ENCODE measurements around the gene NHEJ1. TPM values are rescaled to one million over a fixed set of nuclear protein-coding genes. Genes with fewer than 3 reads are reported as not detected.

The NHEJ1 gene
- total and polyA plus RNA-seq, 9 of the 15 experiments (the other 6 are each of a cell fraction or from before 2014, with no cell fraction given) = 9.0 to 23.7 (median 13.9) TPM

DNA sequence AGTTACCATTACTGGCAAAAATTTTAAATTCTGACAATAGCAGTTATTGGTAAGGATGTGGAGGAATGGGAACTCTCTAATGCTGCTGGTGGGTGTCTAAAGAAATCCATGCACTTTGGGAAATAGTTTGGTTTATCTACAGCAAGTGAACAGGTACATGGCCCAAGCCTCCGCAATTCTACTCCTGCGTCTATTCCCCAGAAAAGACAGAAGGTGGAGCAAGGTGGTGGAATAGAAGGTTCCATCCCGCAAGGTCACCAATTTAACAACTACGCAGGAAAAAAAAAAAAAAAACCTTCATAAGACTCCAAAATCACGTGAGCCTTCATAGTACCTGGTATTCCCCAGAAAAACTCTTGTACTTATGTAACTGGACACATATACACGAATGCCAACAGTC lies 125.8 kb downstream of the NHEJ1 start:
- ATAC-seq (no peak), FAIRE-seq (no peak), DNase-seq (ENCODE audit: extremely low read depth in 1 of 4, low spot score in 3 of 4) (no peak)
- Histone ChIP-seq H3K4me2 (ENCODE audit: insufficient read depth, low read length) (no peak overlapping the region), H3K9ac (ENCODE audit: insufficient read depth in 1 of 2, low read depth in 2 of 2, low read length in 2 of 2) (no peak overlapping the region), H3K36me3 (ENCODE audit: control insufficient read depth, insufficient read depth, low read length) (no peaks in the 10 kb centered on the region), H3K79me2 (ENCODE audit: control insufficient read depth, insufficient read depth, low read length) (no peaks in the 10 kb centered on the region), H3K4me3 (no peak overlapping the region), H3K9me3 (replicated peaks; ENCODE audit: control insufficient read depth, insufficient read depth, low read depth, low read length) (no peaks in the 10 kb centered on the region), H3K27me3 (ENCODE audit: control insufficient read depth in 2 of 2, insufficient read depth in 2 of 2, low read length in 2 of 2) (peaks cover 5 to 41% of the 10 kb centered on the region in 2 experiments; a peak in 4 of 5 replicates), H3K9me1 (ENCODE audit: control insufficient read depth, insufficient read depth, low read length) (no peaks in the 10 kb centered on the region), H4K20me1 (replicated peaks; ENCODE audit: control insufficient read depth, insufficient read depth, low read length) (no peaks in the 10 kb centered on the region), H3K4me1 (replicated peaks in 1 of 2; ENCODE audit: control insufficient read depth in 2 of 2, insufficient read depth in 2 of 2, low read length in 2 of 2) (peaks cover 0 to 4% of the 10 kb centered on the region in 2 experiments; a peak in 1 of 5 replicates), H2AFZ (ENCODE audit: low read depth, low read length) (no peak overlapping the region), H3K27ac (ENCODE audit: extremely low read depth, low read depth, low read length) (no peak overlapping the region)
- POLR2A ChIA-PET = no interaction called here
- BruUV-seq (replicated peaks) = no TSS peak
- intact Hi-C loops (cut with micrococcal nuclease) = no loop called here
- CTCF ChIA-PET (ENCODE audit: low intra/inter-chr PET ratio) = no interaction called here
- TF ChIP-seq PURB (CRISPR knock-in tag; IDR thresholded peaks at IDR 0.05; ENCODE audit: low read depth) (no peak), HNRNPLL (IDR thresholded peaks at IDR 0.05; ENCODE audit: low read depth, low read length, poor library complexity, severe bottlenecking) (peak; percentile 31)
- WGBS (ENCODE audit: insufficient coverage, low coverage, missing lambda C conversion rate) = 3% methylated on average over 5 of the region's 6 CpGs
- in situ Hi-C loops (cut with MboI) = no loop called here

DNA sequence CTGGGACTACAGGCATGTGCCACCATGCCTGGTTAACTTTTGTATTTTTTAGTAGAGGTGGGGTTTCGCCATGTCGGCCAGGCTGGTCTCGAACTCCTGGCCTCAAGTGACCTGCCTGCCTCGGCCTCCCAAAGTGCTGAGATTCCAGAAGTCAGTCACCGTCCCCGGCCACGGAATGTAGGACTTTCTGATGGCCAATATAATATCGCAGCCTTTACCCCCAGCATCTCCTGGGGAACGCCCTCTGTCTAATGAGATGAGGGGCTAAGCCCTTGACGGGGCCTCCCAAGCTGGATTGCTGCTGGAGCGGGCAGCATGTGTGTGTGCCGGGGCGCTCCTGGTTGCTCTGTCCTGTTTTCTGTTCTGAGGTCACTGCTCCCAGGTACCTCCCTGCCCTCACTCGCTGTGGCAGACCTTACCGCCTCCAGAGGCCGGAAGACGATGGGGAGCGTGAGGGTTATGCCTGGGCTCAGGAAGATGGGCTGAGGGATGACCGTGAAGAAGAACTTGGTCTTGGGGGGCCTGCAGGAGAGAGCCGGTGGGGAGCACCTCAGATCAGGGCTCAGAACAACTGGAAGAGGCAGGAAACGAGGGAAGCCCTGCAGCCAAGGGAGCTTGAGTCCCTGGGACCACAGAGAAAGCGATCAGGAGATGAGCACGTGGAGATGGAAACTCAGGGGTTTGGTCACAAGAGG lies 128.4 kb downstream of the NHEJ1 start:
- Histone ChIP-seq H3K27me3 (ENCODE audit: control insufficient read depth in 2 of 2, insufficient read depth in 2 of 2, low read length in 2 of 2) (peaks cover 5 to 46% of the 10 kb centered on the region in 2 experiments; a peak in 4 of 5 replicates), H3K36me3 (ENCODE audit: control insufficient read depth, insufficient read depth, low read length) (no peaks in the 10 kb centered on the region), H3K4me2 (ENCODE audit: insufficient read depth, low read length) (no peak overlapping the region), H2AFZ (ENCODE audit: low read depth, low read length) (no peak overlapping the region), H3K4me1 (replicated peaks in 1 of 2; ENCODE audit: control insufficient read depth in 2 of 2, insufficient read depth in 2 of 2, low read length in 2 of 2) (peaks cover 0 to 4% of the 10 kb centered on the region in 2 experiments; a peak in 1 of 5 replicates), H4K20me1 (replicated peaks; ENCODE audit: control insufficient read depth, insufficient read depth, low read length) (no peaks in the 10 kb centered on the region; the same call in 1 of the 2 replicates), H3K4me3 (no peak overlapping the region), H3K9me3 (replicated peaks; ENCODE audit: control insufficient read depth, insufficient read depth, low read depth, low read length) (no peaks in the 10 kb centered on the region), H3K9ac (ENCODE audit: insufficient read depth in 1 of 2, low read depth in 2 of 2, low read length in 2 of 2) (no peak overlapping the region), H3K79me2 (ENCODE audit: control insufficient read depth, insufficient read depth, low read length) (no peaks in the 10 kb centered on the region), H3K9me1 (ENCODE audit: control insufficient read depth, insufficient read depth, low read length) (no peaks in the 10 kb centered on the region), H3K27ac (ENCODE audit: extremely low read depth, low read depth, low read length) (no peak overlapping the region)
- POLR2A ChIA-PET = interaction anchor here (0.7 to 1.1 kb wide), 2 partner anchors 10 to 14 kb away, joined by 3 read pairs; no protein-coding TSS in a partner anchor
- in situ Hi-C loops (cut with MboI) (no loop called here), intact Hi-C loops (cut with micrococcal nuclease) (no loop called here)
- ATAC-seq = no peak
- WGBS (ENCODE audit: insufficient coverage, low coverage, missing lambda C conversion rate) = 7% methylated on average over 19 of the region's 23 CpGs
- CTCF ChIA-PET (ENCODE audit: low intra/inter-chr PET ratio) = no interaction called here
- no peak for FAIRE-seq
- no TSS peak for BruUV-seq (replicated peaks)
- no peak for DNase-seq (ENCODE audit: extremely low read depth in 1 of 4, low spot score in 3 of 4)
- TF ChIP-seq HSF4 (CRISPR knock-in tag; IDR thresholded peaks at IDR 0.05; ENCODE audit: borderline replicate concordance) = no peak
- TF ChIP-seq, protein P1, sequence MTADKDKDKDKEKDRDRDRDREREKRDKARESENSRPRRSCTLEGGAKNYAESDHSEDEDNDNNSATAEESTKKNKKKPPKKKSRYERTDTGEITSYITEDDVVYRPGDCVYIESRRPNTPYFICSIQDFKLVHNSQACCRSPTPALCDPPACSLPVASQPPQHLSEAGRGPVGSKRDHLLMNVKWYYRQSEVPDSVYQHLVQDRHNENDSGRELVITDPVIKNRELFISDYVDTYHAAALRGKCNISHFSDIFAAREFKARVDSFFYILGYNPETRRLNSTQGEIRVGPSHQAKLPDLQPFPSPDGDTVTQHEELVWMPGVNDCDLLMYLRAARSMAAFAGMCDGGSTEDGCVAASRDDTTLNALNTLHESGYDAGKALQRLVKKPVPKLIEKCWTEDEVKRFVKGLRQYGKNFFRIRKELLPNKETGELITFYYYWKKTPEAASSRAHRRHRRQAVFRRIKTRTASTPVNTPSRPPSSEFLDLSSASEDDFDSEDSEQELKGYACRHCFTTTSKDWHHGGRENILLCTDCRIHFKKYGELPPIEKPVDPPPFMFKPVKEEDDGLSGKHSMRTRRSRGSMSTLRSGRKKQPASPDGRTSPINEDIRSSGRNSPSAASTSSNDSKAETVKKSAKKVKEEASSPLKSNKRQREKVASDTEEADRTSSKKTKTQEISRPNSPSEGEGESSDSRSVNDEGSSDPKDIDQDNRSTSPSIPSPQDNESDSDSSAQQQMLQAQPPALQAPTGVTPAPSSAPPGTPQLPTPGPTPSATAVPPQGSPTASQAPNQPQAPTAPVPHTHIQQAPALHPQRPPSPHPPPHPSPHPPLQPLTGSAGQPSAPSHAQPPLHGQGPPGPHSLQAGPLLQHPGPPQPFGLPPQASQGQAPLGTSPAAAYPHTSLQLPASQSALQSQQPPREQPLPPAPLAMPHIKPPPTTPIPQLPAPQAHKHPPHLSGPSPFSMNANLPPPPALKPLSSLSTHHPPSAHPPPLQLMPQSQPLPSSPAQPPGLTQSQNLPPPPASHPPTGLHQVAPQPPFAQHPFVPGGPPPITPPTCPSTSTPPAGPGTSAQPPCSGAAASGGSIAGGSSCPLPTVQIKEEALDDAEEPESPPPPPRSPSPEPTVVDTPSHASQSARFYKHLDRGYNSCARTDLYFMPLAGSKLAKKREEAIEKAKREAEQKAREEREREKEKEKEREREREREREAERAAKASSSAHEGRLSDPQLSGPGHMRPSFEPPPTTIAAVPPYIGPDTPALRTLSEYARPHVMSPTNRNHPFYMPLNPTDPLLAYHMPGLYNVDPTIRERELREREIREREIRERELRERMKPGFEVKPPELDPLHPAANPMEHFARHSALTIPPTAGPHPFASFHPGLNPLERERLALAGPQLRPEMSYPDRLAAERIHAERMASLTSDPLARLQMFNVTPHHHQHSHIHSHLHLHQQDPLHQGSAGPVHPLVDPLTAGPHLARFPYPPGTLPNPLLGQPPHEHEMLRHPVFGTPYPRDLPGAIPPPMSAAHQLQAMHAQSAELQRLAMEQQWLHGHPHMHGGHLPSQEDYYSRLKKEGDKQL (CRISPR knock-in tag; IDR thresholded peaks at IDR 0.05; ENCODE audit: borderline replicate concordance) = no peak
- no peak for TF ChIP-seq KAT7 (CRISPR knock-in tag; IDR thresholded peaks at IDR 0.05; ENCODE audit: borderline replicate concordance)
- no peak for TF ChIP-seq MCM2 (IDR thresholded peaks at IDR 0.05; ENCODE audit: low read depth)
- no peak for TF ChIP-seq NR4A1 (CRISPR knock-in tag; IDR thresholded peaks at IDR 0.05)
- no peak for TF ChIP-seq NR4A1 (tag; IDR thresholded peaks at IDR 0.05)
- TF ChIP-seq ZNF146 (CRISPR knock-in tag; IDR thresholded peaks at IDR 0.05; ENCODE audit: unreplicated experiment) = no peak
- TF ChIP-seq ZNF764 (CRISPR knock-in tag; IDR thresholded peaks at IDR 0.05; ENCODE audit: low read depth) = no peak

Data from K562 (cell line).